Measurements from ENCODE around the gene CRYGN.

Gene CRYGN

GRCh38 chr7:151416112-151416940 is 23.6 kb downstream of the CRYGN start:
- peaks cover 18% of the 10 kb centered on the region for H3K27me3 Mint-ChIP-seq
- H3K4me1 Mint-ChIP-seq, result peaks cover 4% of the 10 kb centered on the region
- H3K27ac Mint-ChIP-seq, result no peak overlapping the region
- H3K9me3 Mint-ChIP-seq, result peaks cover 8% of the 10 kb centered on the region
- no peak overlapping the region for H3K4me3 Mint-ChIP-seq
- H3K36me3 Mint-ChIP-seq, result peaks cover 3% of the 10 kb centered on the region
- DNase-seq (ENCODE audit: low spot score in 2 of 2), result no peak
- ATAC-seq (ENCODE audit: low read depth), result no peak

GRCh38 chr7:151415375-151416105 is 24.4 kb downstream of the CRYGN start:
- Mint-ChIP-seq H3K36me3 (peaks cover 3% of the 10 kb centered on the region), H3K27ac (no peak overlapping the region), H3K9me3 (peaks cover 6% of the 10 kb centered on the region), H3K4me3 (no peak overlapping the region), H3K27me3 (peaks cover 23% of the 10 kb centered on the region), H3K4me1 (peaks cover 7% of the 10 kb centered on the region)
- ATAC-seq (ENCODE audit: low read depth), result no peak
- DNase-seq (ENCODE audit: low spot score in 2 of 2), result no peak

DNA sequence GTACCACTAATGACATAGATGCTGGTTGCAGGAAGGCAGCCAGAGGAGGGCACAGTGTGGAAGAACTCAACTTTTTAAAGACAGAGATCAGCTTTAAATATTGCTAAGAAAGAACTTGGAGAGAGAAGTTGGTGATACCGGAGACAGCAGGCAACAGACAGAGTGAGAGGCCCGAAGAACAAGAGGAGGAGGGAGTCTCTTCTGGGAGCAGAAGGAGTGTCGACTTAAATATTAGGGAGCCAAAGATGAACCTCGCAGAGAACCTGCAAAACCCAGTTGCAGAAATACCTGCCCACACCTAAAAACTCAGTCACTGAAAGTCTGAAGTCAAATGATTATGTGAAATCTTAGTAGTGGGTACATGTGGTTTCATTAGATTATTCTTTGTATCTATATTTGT is 26.7 kb downstream of the CRYGN start:
- DNase-seq (ENCODE audit: low spot score in 2 of 2) (no peak), ATAC-seq (ENCODE audit: low read depth) (no peak)
- peaks cover 12% of the 10 kb centered on the region for H3K4me1 Mint-ChIP-seq
- H3K36me3 Mint-ChIP-seq, result peaks cover 1% of the 10 kb centered on the region
- H3K27me3 Mint-ChIP-seq, result peaks cover 25% of the 10 kb centered on the region
- no peak overlapping the region for H3K4me3 Mint-ChIP-seq
- H3K9me3 Mint-ChIP-seq, result peaks cover 2% of the 10 kb centered on the region
- no peak overlapping the region for H3K27ac Mint-ChIP-seq

- ATAC-seq (ENCODE audit: low read depth), result no peak
- Mint-ChIP-seq H3K27ac (no peak overlapping the region), H3K27me3 (peaks cover 28% of the 10 kb centered on the region), H3K4me1 (peaks cover 12% of the 10 kb centered on the region), H3K9me3 (no peaks in the 10 kb centered on the region), H3K4me3 (no peak overlapping the region), H3K36me3 (no peaks in the 10 kb centered on the region)
- no peak for DNase-seq (ENCODE audit: low spot score in 2 of 2)
These were observed 27.6 kb downstream of the CRYGN start for GRCh38 chr7:151412318-151412717.

GRCh38 chr7:151411551-151411950 is 28.4 kb downstream of the CRYGN start:
- H3K27ac Mint-ChIP-seq, result no peak overlapping the region

DNA sequence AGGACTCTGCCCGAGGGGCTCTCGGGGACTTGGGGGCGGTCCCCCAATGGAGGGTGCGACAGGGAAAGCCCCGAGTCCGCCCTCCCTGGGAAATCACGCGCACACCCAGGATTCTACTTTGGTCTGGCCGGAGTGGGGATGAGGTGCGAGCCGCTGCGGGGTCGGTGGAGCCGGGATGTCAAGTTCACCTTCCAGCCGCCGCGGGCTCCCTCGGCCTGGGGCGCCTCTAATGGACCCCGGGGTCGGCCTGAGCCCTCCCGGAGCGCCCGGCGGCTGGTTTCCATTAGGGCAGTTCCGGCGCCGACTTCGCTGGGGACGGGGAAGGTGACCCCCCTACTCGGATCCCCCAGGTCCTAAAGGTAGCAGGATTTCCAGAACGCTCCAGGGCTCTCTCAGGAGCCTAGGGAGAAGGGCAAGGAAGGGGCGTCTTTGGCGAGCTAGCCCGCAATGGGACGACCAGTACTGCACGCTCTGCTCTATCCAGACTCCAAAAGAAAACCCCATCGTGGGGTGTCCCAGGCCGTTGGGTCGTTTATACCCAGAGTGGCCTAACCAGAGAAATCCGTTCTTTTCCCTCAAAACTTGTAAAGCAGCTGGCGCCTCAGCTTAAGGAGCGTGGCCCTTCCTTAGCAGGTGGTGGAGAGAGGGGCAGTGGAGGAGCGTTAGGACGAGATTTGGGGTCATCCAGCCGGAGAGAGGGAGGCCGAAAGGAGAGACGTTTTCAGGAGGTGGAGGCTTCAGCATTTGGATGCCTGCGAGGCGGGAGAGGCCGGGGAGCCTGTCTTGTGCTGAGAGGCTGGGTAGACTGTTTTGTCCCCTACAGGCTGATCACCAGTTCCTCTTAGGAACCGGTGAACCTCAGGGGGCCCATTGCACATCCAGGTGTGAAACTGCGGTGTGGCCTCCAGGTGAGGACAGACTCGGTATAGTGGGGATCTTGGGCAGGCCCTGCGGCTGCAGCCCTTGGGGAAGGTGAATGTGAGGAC is 29.2 kb downstream of the CRYGN start:
- Mint-ChIP-seq H3K9me3 (no peaks in the 10 kb centered on the region), H3K27ac (peak overlapping the region; percentile 15), H3K4me3 (peak overlapping the region; percentile 5), H3K36me3 (no peaks in the 10 kb centered on the region), H3K27me3 (peaks cover 35% of the 10 kb centered on the region), H3K4me1 (peaks cover 12% of the 10 kb centered on the region)
- DNase-seq (ENCODE audit: low spot score in 2 of 2) (peak; percentile 24 to 25), ATAC-seq (ENCODE audit: low read depth) (no peak)

More at GRCh38 chr7:151411551-151411950, 28.4 kb downstream of the CRYGN start:
- peaks cover 31% of the 10 kb centered on the region for H3K27me3 Mint-ChIP-seq
- H3K4me1 Mint-ChIP-seq, result peaks cover 12% of the 10 kb centered on the region
- ATAC-seq (ENCODE audit: low read depth) (peak; percentile 6), DNase-seq (ENCODE audit: low spot score in 2 of 2) (peak in 1 of 2 donors; percentile 22)
- H3K9me3 Mint-ChIP-seq, result no peaks in the 10 kb centered on the region
- no peaks in the 10 kb centered on the region for H3K36me3 Mint-ChIP-seq
- no peak overlapping the region for H3K4me3 Mint-ChIP-seq

DNA sequence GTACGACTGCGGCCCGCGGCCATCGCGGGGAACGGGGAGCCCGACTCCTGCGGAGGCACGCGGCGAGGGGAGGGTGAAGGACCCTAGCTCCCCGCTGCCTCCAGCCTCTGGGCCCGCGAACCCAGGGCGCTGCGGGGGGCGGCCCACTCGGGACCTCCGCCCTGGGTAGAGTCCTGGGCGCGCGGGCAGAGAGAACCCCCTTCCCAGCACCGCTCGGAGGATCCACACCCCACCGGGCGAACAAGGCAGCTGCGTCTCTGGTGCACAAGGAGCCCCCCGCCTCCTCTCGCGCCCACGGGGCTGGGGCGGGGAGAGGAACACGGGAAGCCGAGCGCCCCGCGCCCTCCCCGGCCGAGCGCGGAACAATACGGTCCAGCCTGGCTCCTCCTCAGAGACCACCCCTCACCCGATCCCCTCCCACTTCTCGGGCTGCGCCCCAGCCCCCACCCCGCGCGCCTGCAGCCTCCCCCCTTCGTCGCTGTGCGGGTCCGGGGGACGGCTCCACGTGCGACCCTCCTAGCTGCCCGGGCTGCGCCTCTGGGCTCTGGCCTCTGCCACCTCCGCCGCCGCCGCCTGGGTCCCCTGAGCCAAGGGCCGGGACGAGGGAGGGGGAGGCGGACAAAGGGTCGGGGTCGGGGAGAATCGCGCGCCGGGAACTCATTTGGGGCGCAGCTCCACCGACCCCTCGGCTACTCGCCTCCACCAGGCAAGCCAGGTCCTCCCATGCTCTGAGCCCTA is 30.1 kb downstream of the CRYGN start, which contains the start of gene WDR86:
Gene WDR86, minus strand, starts transcription at position 372 of the 738 bp plus-strand sequence. CDS start 449 bp downstream, outside the sequence.
- Mint-ChIP-seq H3K27ac (peak within 1 kb of the TSS; percentile 81), H3K9me3 (no peaks in the 10 kb centered on the region), H3K27me3 (peaks cover 35% of the 10 kb centered on the region), H3K4me3 (peak within 1 kb of the TSS; percentile 71), H3K4me1 (peaks cover 12% of the 10 kb centered on the region), H3K36me3 (no peaks in the 10 kb centered on the region)
- no peak for DNase-seq (ENCODE audit: low spot score in 2 of 2)
- ATAC-seq (ENCODE audit: low read depth), result no peak

DNA sequence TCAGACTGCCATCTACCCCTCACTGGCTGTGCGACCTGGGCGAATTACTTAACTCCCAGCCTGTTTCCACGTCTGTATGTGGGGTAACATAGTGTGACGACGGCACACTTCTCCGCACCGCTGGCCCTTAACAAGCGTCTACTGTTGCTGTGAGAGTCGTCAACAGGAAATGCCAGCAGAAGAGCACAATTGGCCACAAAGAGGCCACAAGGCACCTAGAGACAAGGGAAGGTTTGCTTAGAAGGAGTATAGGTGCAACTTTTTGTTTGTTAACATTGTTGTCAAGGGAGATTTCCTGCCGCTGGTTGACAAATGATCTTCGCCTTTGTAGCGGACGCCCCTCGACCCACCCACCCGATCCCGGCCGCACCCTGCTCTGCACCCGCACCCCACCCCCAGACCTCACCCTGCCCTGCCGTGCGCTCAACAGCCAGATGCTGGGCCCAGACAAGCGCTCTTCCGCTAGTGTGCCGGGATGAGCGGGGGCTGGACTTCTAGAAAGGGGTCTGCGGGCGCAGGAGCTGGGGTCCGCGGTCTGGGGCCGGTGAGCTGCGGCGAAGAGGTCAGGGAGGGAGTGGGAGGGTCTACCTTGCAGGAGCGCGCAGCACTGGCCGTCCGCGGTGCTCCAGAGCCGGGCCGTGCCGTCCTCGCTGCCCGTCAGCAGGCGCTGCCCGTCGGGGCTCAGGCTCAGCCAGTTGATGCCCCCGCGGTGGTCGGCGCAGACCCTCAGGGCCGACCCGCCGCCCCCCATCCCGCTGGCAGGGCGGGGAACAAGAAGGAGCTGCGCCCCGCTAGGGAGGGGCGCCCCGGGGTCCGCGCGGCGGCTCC is 30.9 kb downstream of the CRYGN start:
- Mint-ChIP-seq H3K27ac (peak overlapping the region; percentile 81), H3K4me1 (peaks cover 12% of the 10 kb centered on the region), H3K36me3 (no peaks in the 10 kb centered on the region), H3K4me3 (peak overlapping the region; percentile 71), H3K27me3 (peaks cover 29% of the 10 kb centered on the region), H3K9me3 (no peaks in the 10 kb centered on the region)
- DNase-seq (ENCODE audit: low spot score in 2 of 2) (peak in 1 of 2 donors; percentile 62), ATAC-seq (ENCODE audit: low read depth) (peak; percentile 80)

GRCh38 chr7:151408498-151408838 is 31.5 kb downstream of the CRYGN start:
- Mint-ChIP-seq H3K36me3 (no peaks in the 10 kb centered on the region), H3K27me3 (peaks cover 30% of the 10 kb centered on the region), H3K4me1 (peaks cover 10% of the 10 kb centered on the region), H3K9me3 (no peaks in the 10 kb centered on the region), H3K27ac (peak overlapping the region; percentile 81), H3K4me3 (peak overlapping the region; percentile 71)
- ATAC-seq (ENCODE audit: low read depth), result no peak
- DNase-seq (ENCODE audit: low spot score in 2 of 2), result no peak

- no peaks in the 10 kb centered on the region for H3K36me3 Mint-ChIP-seq
- H3K4me3 Mint-ChIP-seq, result no peak overlapping the region
- H3K4me1 Mint-ChIP-seq, result peaks cover 10% of the 10 kb centered on the region
- ATAC-seq (ENCODE audit: low read depth) (no peak), DNase-seq (ENCODE audit: low spot score in 2 of 2) (no peak)
- no peaks in the 10 kb centered on the region for H3K9me3 Mint-ChIP-seq
- H3K27me3 Mint-ChIP-seq, result peaks cover 21% of the 10 kb centered on the region
- H3K27ac Mint-ChIP-seq, result no peak overlapping the region
These were observed 32.9 kb downstream of the CRYGN start for GRCh38 chr7:151406886-151407583.

GRCh38 chr7:151406051-151406875 is 33.7 kb downstream of the CRYGN start:
- peak overlapping the region; percentile 68 for H3K27ac Mint-ChIP-seq
- ATAC-seq (ENCODE audit: low read depth), result no peak
- DNase-seq (ENCODE audit: low spot score in 2 of 2), result no peak
- no peaks in the 10 kb centered on the region for H3K9me3 Mint-ChIP-seq
- H3K36me3 Mint-ChIP-seq, result no peaks in the 10 kb centered on the region
- peaks cover 9% of the 10 kb centered on the region for H3K4me1 Mint-ChIP-seq
- peaks cover 20% of the 10 kb centered on the region for H3K27me3 Mint-ChIP-seq
- no peak overlapping the region for H3K4me3 Mint-ChIP-seq
